C4-2B (cell line): ENCODE data around the gene SAP30L.

Experiments
- CTCF ChIP-seq: fragments of 450-650 bp; conservative IDR thresholded peaks from 2 replicates; pipeline ENCODE4 v1.5.1; 2017; ENCODE audit warnings: mild to moderate bottlenecking
- ZFX ChIP-seq: fragments of 450-650 bp; IDR thresholded peaks from 2 replicates; pipeline ENCODE4 v1.6.1; 2017

- no peak for TF ChIP-seq CTCF
- no peak for TF ChIP-seq ZFX
These were observed 13.2 kb downstream of the SAP30L start for GRCh38 chr5:154459015-154459414.
